Mesothelial cell of epicardium (in vitro differentiated cells): Measurements from ENCODE around the gene CD209. TPM values are rescaled to one million over a fixed set of nuclear protein-coding genes. Genes with fewer than 3 reads are reported as not detected.

Experiments used
- DNase-seq, 2 experiments: peaks; one replicate each; pipeline ENCODE4 v3.0.0; 2021; ENCODE audit warnings: low spot score in 2 of 2; ENCODE audit not compliant: unreplicated experiment in 2 of 2
- H3K27ac Mint-ChIP-seq: 2 replicates; pipeline ENCODE4 v1.8.0; 2021; ENCODE audit warnings: mixed read lengths
- H3K27me3 Mint-ChIP-seq: 2 replicates; pipeline ENCODE4 v1.8.0; 2021; ENCODE audit warnings: low read depth, mixed read lengths
- H3K36me3 Mint-ChIP-seq: 2 replicates; pipeline ENCODE4 v1.8.0; 2021; ENCODE audit warnings: mixed read lengths
- H3K4me1 Mint-ChIP-seq: 2 replicates; pipeline ENCODE4 v1.8.0; 2021; ENCODE audit warnings: mixed read lengths
- H3K4me3 Mint-ChIP-seq: 2 replicates; pipeline ENCODE4 v1.8.0; 2021; ENCODE audit warnings: mild to moderate bottlenecking, moderate library complexity, mixed read lengths
- H3K9me3 Mint-ChIP-seq: 2 replicates; pipeline ENCODE4 v1.8.0; 2021; ENCODE audit warnings: mixed read lengths
- CTCF ChIP-seq: fragments of 200-600 bp; sonication (generic); IDR thresholded peaks from one replicate; pipeline ENCODE4 v1.5.0; 2021; ENCODE audit warnings: antibody characterized with exemption; ENCODE audit not compliant: unreplicated experiment
- total RNA-seq: library from RNA; stranded (reverse); gene quantifications from 3 replicates; pipeline ENCODE4 v1.2.1, GENCODE V29; 2021

Gene CD209
- total RNA-seq, 1 donor from 2014 or later: not detected

GRCh38 chr19:7697721-7698287, 49.5 kb downstream of the CD209 start:
- Mint-ChIP-seq H3K27ac (no peak overlapping the region), H3K4me1 (no peaks in the 10 kb centered on the region), H3K36me3 (no peaks in the 10 kb centered on the region), H3K27me3 (peaks cover 46% of the 10 kb centered on the region), H3K4me3 (no peak overlapping the region), H3K9me3 (no peaks in the 10 kb centered on the region)
- TF ChIP-seq CTCF: no peak
- no peak for DNase-seq

GRCh38 chr19:7694499-7694898, 52.8 kb downstream of the CD209 start:
- Mint-ChIP-seq H3K4me3 (no peak overlapping the region), H3K4me1 (no peaks in the 10 kb centered on the region)

GRCh38 chr19:7692417-7693088, 54.8 kb downstream of the CD209 start:
- H3K27ac Mint-ChIP-seq: no peak overlapping the region
- H3K4me3 Mint-ChIP-seq: no peak overlapping the region
- no peaks in the 10 kb centered on the region for H3K4me1 Mint-ChIP-seq
- TF ChIP-seq CTCF: no peak
- H3K9me3 Mint-ChIP-seq: no peaks in the 10 kb centered on the region
- DNase-seq: no peak
- peaks cover 13% of the 10 kb centered on the region for H3K27me3 Mint-ChIP-seq
- H3K36me3 Mint-ChIP-seq: no peaks in the 10 kb centered on the region

More at GRCh38 chr19:7694499-7694898, 52.8 kb downstream of the CD209 start:
- no peak for TF ChIP-seq CTCF
- Mint-ChIP-seq H3K27me3 (peaks cover 32% of the 10 kb centered on the region), H3K9me3 (no peaks in the 10 kb centered on the region), H3K27ac (no peak overlapping the region), H3K36me3 (no peaks in the 10 kb centered on the region)
- DNase-seq: no peak

- Mint-ChIP-seq H3K27me3 (peaks cover 4% of the 10 kb centered on the region), H3K36me3 (no peaks in the 10 kb centered on the region), H3K4me1 (no peaks in the 10 kb centered on the region), H3K9me3 (no peaks in the 10 kb centered on the region), H3K4me3 (no peak overlapping the region), H3K27ac (no peak overlapping the region)
- no peak for TF ChIP-seq CTCF
- no peak for DNase-seq
Measured at GRCh38 chr19:7691497-7691896, 55.8 kb downstream of the CD209 start.

GRCh38 chr19:7690779-7691258, 56.5 kb downstream of the CD209 start:
- TF ChIP-seq CTCF: no peak
- peaks cover 3% of the 10 kb centered on the region for H3K27me3 Mint-ChIP-seq
- H3K9me3 Mint-ChIP-seq: no peaks in the 10 kb centered on the region
- peaks cover 4% of the 10 kb centered on the region for H3K4me1 Mint-ChIP-seq
- no peak overlapping the region for H3K27ac Mint-ChIP-seq
- no peak overlapping the region for H3K4me3 Mint-ChIP-seq
- no peaks in the 10 kb centered on the region for H3K36me3 Mint-ChIP-seq
- no peak for DNase-seq

Other genes starting within 250 kb of the CD209 start
- gene ZNF358, start 231.4 kb downstream of the CD209 start, total RNA-seq: 67.5 to 68.3 TPM (median 67.9 TPM) in 3 replicates
- 20.5 to 21.0 TPM (median 20.7 TPM) in 3 replicates for gene MCOLN1, start 224.9 kb downstream of the CD209 start, total RNA-seq
- 100 to 117 TPM (median 112 TPM) in 3 replicates for gene PNPLA6, start 211.8 kb downstream of the CD209 start, total RNA-seq
- 26.1 to 28.2 TPM (median 26.5 TPM) in 3 replicates for gene CAMSAP3, start 151.7 kb downstream of the CD209 start, total RNA-seq
- 43.9 to 46.6 TPM (median 44.6 TPM) in 3 replicates for gene XAB2, start 118.0 kb downstream of the CD209 start, total RNA-seq
- gene PET100, start 117.7 kb downstream of the CD209 start, total RNA-seq: 139 to 152 TPM (median 149 TPM) in 3 replicates
- 1.5 to 2.5 TPM (median 1.7 TPM) in 3 replicates for gene PCP2, start 113.8 kb downstream of the CD209 start, total RNA-seq
- 88.1 to 99.0 TPM (median 97.7 TPM) in 3 replicates for gene STXBP2, start 110.4 kb downstream of the CD209 start, total RNA-seq
- gene RETN, start 78.5 kb downstream of the CD209 start, total RNA-seq: not detected in 3 replicates
- gene MCEMP1, start 70.4 kb downstream of the CD209 start, total RNA-seq: not detected in 3 replicates
- gene TRAPPC5, start 66.7 kb downstream of the CD209 start, total RNA-seq: 83.9 to 93.7 TPM (median 85.2 TPM) in 3 replicates
- gene FCER2, start 45.4 kb downstream of the CD209 start, total RNA-seq: not detected in 3 replicates
- gene CLEC4G, start 15.4 kb downstream of the CD209 start, total RNA-seq: not detected in 3 replicates
- 1.2 to 2.1 TPM (median 1.5 TPM) in 3 replicates for gene CLEC4M, start 15.7 kb upstream of the CD209 start, total RNA-seq
- gene EVI5L, start 82.7 kb upstream of the CD209 start, total RNA-seq: 18.5 to 21.7 TPM (median 19.5 TPM) in 3 replicates
- 23.4 to 25.1 TPM (median 24.0 TPM) in 3 replicates for gene PRR36, start 126.9 kb upstream of the CD209 start, total RNA-seq
- gene LRRC8E, start 141.0 kb upstream of the CD209 start, total RNA-seq: 4.3 to 5.2 TPM (median 4.9 TPM) in 3 replicates
- gene MAP2K7, start 156.3 kb upstream of the CD209 start, total RNA-seq: 52.1 to 55.6 TPM (median 52.2 TPM) in 3 replicates
- 1.2 to 1.7 TPM (median 1.2 TPM) in 3 replicates for gene TGFBR3L, start 167.3 kb upstream of the CD209 start, total RNA-seq
- gene SNAPC2, start 172.8 kb upstream of the CD209 start, total RNA-seq: 15.6 to 16.8 TPM (median 16.3 TPM) in 3 replicates
- gene CTXN1, start 178.6 kb upstream of the CD209 start, total RNA-seq: 50.5 to 53.6 TPM (median 51.2 TPM) in 3 replicates
- gene TIMM44, start 196.1 kb upstream of the CD209 start, total RNA-seq: 76.3 to 80.7 TPM (median 78.3 TPM) in 3 replicates